Measurements from ENCODE around the gene NLRP5. TPM values are rescaled to one million over a fixed set of nuclear protein-coding genes. Genes with fewer than 3 reads are reported as not detected.

Gene NLRP5
- total RNA-seq, 1 donor from 2014 or later, result not detected

DNA sequence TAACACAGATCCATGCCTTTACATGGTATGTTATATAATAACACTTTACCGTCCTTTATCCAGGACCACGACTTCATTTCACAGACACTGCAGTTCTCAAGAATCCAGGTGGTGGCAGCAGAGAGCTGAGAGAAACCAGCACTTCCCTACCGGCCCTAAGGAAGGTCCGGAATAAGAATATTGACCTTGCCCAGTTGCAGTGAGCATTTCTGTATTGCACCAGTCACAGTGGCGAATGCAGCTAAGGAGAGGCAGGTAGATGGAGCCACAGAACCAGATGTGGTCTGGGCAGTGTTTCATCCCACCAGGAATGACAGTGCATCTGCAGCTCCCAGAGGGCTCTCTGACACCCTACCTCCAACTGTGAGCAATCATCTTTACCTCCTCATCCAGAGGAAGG is 89.9 kb downstream of the NLRP5 start:
- Mint-ChIP-seq H3K36me3 (ENCODE audit: low read depth) (no peaks in the 10 kb centered on the region), H3K9me3 (ENCODE audit: low read depth) (no peaks in the 10 kb centered on the region), H3K27me3 (ENCODE audit: low read depth) (no peaks in the 10 kb centered on the region), H3K4me1 (ENCODE audit: low read depth) (peaks cover 9% of the 10 kb centered on the region), H3K27ac (ENCODE audit: unreplicated experiment) (no peak overlapping the region), H3K4me3 (ENCODE audit: unreplicated experiment) (no peak overlapping the region)
- TF ChIP-seq, protein P1, sequence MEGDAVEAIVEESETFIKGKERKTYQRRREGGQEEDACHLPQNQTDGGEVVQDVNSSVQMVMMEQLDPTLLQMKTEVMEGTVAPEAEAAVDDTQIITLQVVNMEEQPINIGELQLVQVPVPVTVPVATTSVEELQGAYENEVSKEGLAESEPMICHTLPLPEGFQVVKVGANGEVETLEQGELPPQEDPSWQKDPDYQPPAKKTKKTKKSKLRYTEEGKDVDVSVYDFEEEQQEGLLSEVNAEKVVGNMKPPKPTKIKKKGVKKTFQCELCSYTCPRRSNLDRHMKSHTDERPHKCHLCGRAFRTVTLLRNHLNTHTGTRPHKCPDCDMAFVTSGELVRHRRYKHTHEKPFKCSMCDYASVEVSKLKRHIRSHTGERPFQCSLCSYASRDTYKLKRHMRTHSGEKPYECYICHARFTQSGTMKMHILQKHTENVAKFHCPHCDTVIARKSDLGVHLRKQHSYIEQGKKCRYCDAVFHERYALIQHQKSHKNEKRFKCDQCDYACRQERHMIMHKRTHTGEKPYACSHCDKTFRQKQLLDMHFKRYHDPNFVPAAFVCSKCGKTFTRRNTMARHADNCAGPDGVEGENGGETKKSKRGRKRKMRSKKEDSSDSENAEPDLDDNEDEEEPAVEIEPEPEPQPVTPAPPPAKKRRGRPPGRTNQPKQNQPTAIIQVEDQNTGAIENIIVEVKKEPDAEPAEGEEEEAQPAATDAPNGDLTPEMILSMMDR (IDR thresholded peaks at IDR 0.05), result peak; percentile 89
- DNase-seq (ENCODE audit: low spot score), result peak; percentile 41

DNA sequence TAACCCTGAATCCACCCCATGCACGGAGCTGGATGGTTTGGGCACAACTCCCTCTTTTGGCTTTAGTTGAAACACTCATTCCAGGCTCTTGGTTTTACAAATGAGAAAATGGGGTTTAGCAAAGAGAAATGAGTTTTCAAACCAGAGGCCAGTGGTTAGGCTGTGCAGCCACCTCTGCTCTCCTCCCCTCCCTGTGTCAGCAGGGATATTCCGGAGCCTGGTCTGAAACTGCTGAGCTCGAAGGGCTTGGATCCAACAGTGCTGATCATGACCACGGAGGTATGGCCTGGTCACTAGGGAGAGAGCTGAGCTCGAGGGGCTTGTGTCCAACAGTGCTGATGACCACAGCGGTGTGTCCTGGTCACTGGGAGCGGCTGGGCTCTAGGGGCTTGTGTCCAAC is 93.0 kb downstream of the NLRP5 start:
- DNase-seq (ENCODE audit: low spot score), result peak; percentile 12
- no peak overlapping the region for H3K4me3 Mint-ChIP-seq (ENCODE audit: unreplicated experiment)
- H3K9me3 Mint-ChIP-seq (ENCODE audit: low read depth), result no peaks in the 10 kb centered on the region
- TF ChIP-seq, protein P1 (IDR thresholded peaks at IDR 0.05), result no peak
- H3K27me3 Mint-ChIP-seq (ENCODE audit: low read depth), result no peaks in the 10 kb centered on the region
- H3K4me1 Mint-ChIP-seq (ENCODE audit: low read depth), result peaks cover 14% of the 10 kb centered on the region
- H3K36me3 Mint-ChIP-seq (ENCODE audit: low read depth), result no peaks in the 10 kb centered on the region
- no peak overlapping the region for H3K27ac Mint-ChIP-seq (ENCODE audit: unreplicated experiment)

DNA sequence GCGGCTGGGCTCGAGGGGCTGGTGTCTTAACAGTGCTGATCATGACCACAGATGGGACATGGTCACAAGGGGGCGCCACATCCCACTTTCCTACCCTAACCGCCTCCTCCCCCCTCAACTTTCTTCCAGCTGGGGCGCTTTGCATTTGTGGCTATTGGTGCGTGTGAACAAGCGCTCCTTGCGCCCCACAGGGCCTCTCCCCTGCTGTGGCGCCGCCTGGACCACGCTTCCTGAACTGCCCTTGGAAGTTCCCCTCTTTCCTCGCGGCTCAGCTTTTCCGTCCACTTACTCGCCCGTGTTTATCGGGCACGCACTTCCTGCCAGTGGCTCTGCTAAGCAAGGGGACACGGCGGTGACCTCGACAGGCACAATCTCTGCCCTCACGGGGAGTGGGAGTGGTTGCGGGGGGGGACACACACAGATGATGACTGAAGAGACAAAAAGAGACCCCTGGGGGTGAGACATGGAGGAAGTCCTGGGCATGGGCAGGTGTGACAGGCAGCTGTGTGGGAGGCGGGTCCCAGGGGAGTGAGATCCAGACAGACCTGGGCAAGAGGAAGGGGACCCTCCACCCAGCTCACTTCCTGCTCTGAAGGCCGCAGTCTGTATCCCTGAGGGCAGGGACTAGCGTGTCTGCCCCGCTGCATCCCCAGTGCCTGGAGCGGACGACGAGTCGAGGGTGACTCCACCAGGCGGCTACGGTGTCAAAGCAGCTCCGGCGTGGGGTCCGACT is 94.3 kb downstream of the NLRP5 start:
- H3K36me3 Mint-ChIP-seq (ENCODE audit: low read depth), result peaks cover 2% of the 10 kb centered on the region
- H3K27ac Mint-ChIP-seq (ENCODE audit: unreplicated experiment), result peak overlapping the region; percentile 53
- peak; percentile 89 for DNase-seq (ENCODE audit: low spot score)

DNA sequence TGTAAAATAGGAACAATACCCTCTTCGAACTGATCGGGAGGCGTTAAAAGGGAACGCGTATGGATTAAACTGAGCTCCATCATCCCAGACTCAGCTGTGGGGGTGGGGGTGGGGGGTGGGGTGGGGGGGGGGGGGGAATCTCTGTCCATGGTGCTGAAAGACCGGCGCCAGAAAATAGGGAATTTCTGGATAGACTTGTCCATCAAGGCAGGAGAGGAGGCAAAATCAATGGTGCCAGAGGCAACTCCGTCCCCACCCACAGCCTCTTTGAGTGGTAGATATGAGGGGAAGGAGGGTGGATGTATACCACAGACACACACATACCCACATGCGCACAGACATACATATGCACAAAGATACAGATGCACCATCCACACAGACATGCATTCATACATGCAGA is 97.1 kb downstream of the NLRP5 start:
- DNase-seq (ENCODE audit: low spot score), result peak; percentile 4
- TF ChIP-seq, protein P1 (IDR thresholded peaks at IDR 0.05), result no peak
- Mint-ChIP-seq H3K4me1 (ENCODE audit: low read depth) (peaks cover 14% of the 10 kb centered on the region), H3K4me3 (ENCODE audit: unreplicated experiment) (no peak overlapping the region), H3K36me3 (ENCODE audit: low read depth) (peaks cover 2% of the 10 kb centered on the region), H3K9me3 (ENCODE audit: low read depth) (no peaks in the 10 kb centered on the region), H3K27me3 (ENCODE audit: low read depth) (no peaks in the 10 kb centered on the region), H3K27ac (ENCODE audit: unreplicated experiment) (no peak overlapping the region)

More for the DNA sequence above, 94.3 kb downstream of the NLRP5 start:
- peak overlapping the region; percentile 76 for H3K4me3 Mint-ChIP-seq (ENCODE audit: unreplicated experiment)
- no peaks in the 10 kb centered on the region for H3K9me3 Mint-ChIP-seq (ENCODE audit: low read depth)
- H3K4me1 Mint-ChIP-seq (ENCODE audit: low read depth), result peaks cover 14% of the 10 kb centered on the region
- no peaks in the 10 kb centered on the region for H3K27me3 Mint-ChIP-seq (ENCODE audit: low read depth)
- TF ChIP-seq, protein P1 (IDR thresholded peaks at IDR 0.05), result peak; percentile 78

DNA sequence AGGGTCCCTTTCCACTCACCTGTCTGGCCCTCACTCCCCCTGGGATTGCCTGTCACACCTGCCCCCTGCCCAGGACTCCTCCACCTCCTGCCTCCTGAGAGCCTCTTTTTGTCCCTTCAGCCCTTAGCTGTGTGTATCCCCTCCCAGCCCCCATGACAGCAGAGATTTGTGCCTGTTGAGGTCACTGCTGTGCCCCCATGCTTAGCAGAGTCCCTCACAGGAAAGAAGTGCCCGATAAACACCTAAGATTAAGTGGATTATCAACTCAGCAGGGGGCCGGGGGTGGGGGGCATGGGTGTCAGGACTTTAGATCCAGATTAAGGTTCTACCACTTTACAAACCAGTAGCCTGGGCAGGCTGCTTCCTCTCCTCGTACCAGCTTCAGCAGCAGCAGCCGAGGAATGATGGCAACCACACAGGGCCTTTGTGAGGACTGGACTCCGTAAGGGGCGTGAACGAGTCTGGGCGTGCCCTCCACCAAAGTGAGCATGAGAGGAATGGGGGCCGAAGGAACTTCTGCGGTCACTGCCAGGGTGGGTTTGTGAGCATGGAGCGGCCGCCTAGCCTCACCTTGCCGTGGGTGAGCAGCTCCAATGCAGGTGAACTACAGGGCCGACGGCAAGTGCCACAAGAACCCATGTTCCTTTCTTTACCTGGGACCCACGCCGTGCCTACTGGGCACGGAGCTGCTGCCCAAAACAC is 98.4 kb downstream of the NLRP5 start:
- peak overlapping the region; percentile 32 for H3K27ac Mint-ChIP-seq (ENCODE audit: unreplicated experiment)

More for the DNA sequence above, 98.4 kb downstream of the NLRP5 start:
- TF ChIP-seq, protein P1 (IDR thresholded peaks at IDR 0.05), result no peak
- Mint-ChIP-seq H3K36me3 (ENCODE audit: low read depth) (peaks cover 4% of the 10 kb centered on the region), H3K4me3 (ENCODE audit: unreplicated experiment) (no peak overlapping the region), H3K4me1 (ENCODE audit: low read depth) (peaks cover 14% of the 10 kb centered on the region), H3K9me3 (ENCODE audit: low read depth) (no peaks in the 10 kb centered on the region), H3K27me3 (ENCODE audit: low read depth) (no peaks in the 10 kb centered on the region)
- no peak for DNase-seq (ENCODE audit: low spot score)
